Measurements from ENCODE around the gene EAF1.
"Not testable (repeated sequence)": the region's sequence is repeated elsewhere in the genome, so short reads cannot be mapped to it uniquely, and the experiment has no call there.

The EAF1 gene

GRCh38 chr3:15476378-15476777 lies 49.0 kb downstream of the EAF1 start:
- no peak for DNase-seq (ENCODE audit: extremely low spot score)
- no peak for TF ChIP-seq CTCF (IDR thresholded peaks at IDR 0.05; ENCODE audit: control extremely low read depth, extremely low read depth, low read depth, missing control alignments)
- ChIA-PET CTCF (no interaction called here), POLR2A (no interaction called here)

- no peak for TF ChIP-seq CTCF (IDR thresholded peaks at IDR 0.05; ENCODE audit: control extremely low read depth, extremely low read depth, low read depth, missing control alignments)
- DNase-seq (ENCODE audit: extremely low spot score) = no peak
- ChIA-PET POLR2A (no interaction called here), CTCF (interaction anchor here (1.7 kb wide), 1 partner anchor 9 kb away, joined by 4 read pairs; no protein-coding TSS in a partner anchor)
Measured at GRCh38 chr3:15477951-15478639, 50.7 kb downstream of the EAF1 start.

GRCh38 chr3:15478640-15478979 lies 51.2 kb downstream of the EAF1 start:
- ChIA-PET CTCF (no interaction called here), POLR2A (no interaction called here)
- no peak for TF ChIP-seq CTCF (IDR thresholded peaks at IDR 0.05; ENCODE audit: control extremely low read depth, extremely low read depth, low read depth, missing control alignments)
- DNase-seq (ENCODE audit: extremely low spot score) = no peak

- no peak for TF ChIP-seq CTCF (IDR thresholded peaks at IDR 0.05; ENCODE audit: control extremely low read depth, extremely low read depth, low read depth, missing control alignments)
- ChIA-PET POLR2A (no interaction called here), CTCF (interaction anchor here (0.9 kb wide), 1 partner anchor 17 kb away, joined by 3 read pairs; no protein-coding TSS in a partner anchor)
- DNase-seq (ENCODE audit: extremely low spot score) = no peak
Measured at GRCh38 chr3:15479400-15480224, 52.2 kb downstream of the EAF1 start.

- POLR2A ChIA-PET; DNase-seq (ENCODE audit: extremely low spot score): not testable (repeated sequence)
- CTCF ChIA-PET = interaction anchor here (1.3 kb wide), 1 partner anchor 11 kb away, joined by 4 read pairs; no protein-coding TSS in a partner anchor
Measured at GRCh38 chr3:15484551-15484950, 57.2 kb downstream of the EAF1 start.

- no peak for TF ChIP-seq CTCF (IDR thresholded peaks at IDR 0.05; ENCODE audit: control extremely low read depth, extremely low read depth, low read depth, missing control alignments)
- no peak for DNase-seq (ENCODE audit: extremely low spot score)
- ChIA-PET CTCF (interaction anchor here (1.3 kb wide), 1 partner anchor 10 kb away, joined by 4 read pairs; no protein-coding TSS in a partner anchor), POLR2A (no interaction called here)
Measured at GRCh38 chr3:15486020-15486419, 58.6 kb downstream of the EAF1 start.

GRCh38 chr3:15486979-15487378 lies 59.6 kb downstream of the EAF1 start:
- TF ChIP-seq CTCF (IDR thresholded peaks at IDR 0.05; ENCODE audit: control extremely low read depth, extremely low read depth, low read depth, missing control alignments) = no peak
- ChIA-PET POLR2A (no interaction called here), CTCF (no interaction called here)
- no peak for DNase-seq (ENCODE audit: extremely low spot score)

Measured in GM10248 (cell line).